Spinal cord (tissue), 10 donors: ENCODE data around the gene POU2F1. TPM values are rescaled to one million over a fixed set of nuclear protein-coding genes. Genes with fewer than 3 reads are reported as not detected.
A peak's percentile ranks its signal among the peaks of the same experiment; 100 is the strongest.

ENCODE experiments used
- DNase-seq, 6 donors: peaks; one replicate each; pipeline versions ENCODE4 v3.0.0 to v3.0.0-alpha.2; 2013 to 2015; ENCODE audit warnings: low spot score in 6 of 6, low read depth in 4 of 6
- H3K27ac ChIP-seq: one replicate; pipeline ENCODE4 v1.5.1; 2013; ENCODE audit warnings: low read depth, low read length, control low read depth
- H3K27me3 ChIP-seq: one replicate; pipeline ENCODE4 v1.6.1; 2013; ENCODE audit warnings: low read length; ENCODE audit not compliant: control insufficient read depth, insufficient read depth
- H3K36me3 ChIP-seq: one replicate; pipeline ENCODE4 v1.6.1; 2013; ENCODE audit warnings: low read length; ENCODE audit not compliant: control insufficient read depth, insufficient read depth
- H3K4me1 ChIP-seq: one replicate; pipeline ENCODE4 v1.6.1; 2013; ENCODE audit warnings: low read length; ENCODE audit not compliant: control insufficient read depth, insufficient read depth
- H3K4me3 ChIP-seq: one replicate; pipeline ENCODE4 v1.5.1; 2013; ENCODE audit warnings: low read depth, low read length, control low read depth
- H3K9me3 ChIP-seq: one replicate; pipeline ENCODE4 v1.6.1; 2013; ENCODE audit warnings: low read length; ENCODE audit not compliant: control insufficient read depth, insufficient read depth
- WGBS: methylation state at CpG from one replicate; pipeline ENCODE4 v1.1.5; 2013; ENCODE audit warnings: missing lambda C conversion rate; ENCODE audit not compliant: insufficient coverage; 5-methylcytosine and 5-hydroxymethylcytosine counted together
- polyA plus RNA-seq, 2 donors: library from polyadenylated mRNA; unstranded; fragments of 120-200 nt; gene quantifications; one replicate each; pipeline ENCODE4 v1.2.1, GENCODE V29; 2013; ENCODE audit not compliant: insufficient read length in 2 of 2
- total RNA-seq, 2 donors: library from RNA; depleted of rRNA in 1 of 2; stranded (reverse); fragments of 120-200 nt in 1 of 2; fragments of >200 nt in 1 of 2; gene quantifications; one replicate each; pipeline versions ENCODE4 v1.2.3 to v1.2.4, GENCODE V29; 2013 to 2014
- donor health status: healthy.

POU2F1 gene
- total and polyA plus RNA-seq, 4 donors, result 14.2 to 28.8 (median 17.3) TPM

- Histone ChIP-seq H3K4me3 (no peak overlapping the region), H3K4me1 (peaks cover 17% of the 10 kb centered on the region), H3K27ac (no peak overlapping the region), H3K27me3 (no peaks in the 10 kb centered on the region), H3K9me3 (no peaks in the 10 kb centered on the region), H3K36me3 (no peaks in the 10 kb centered on the region)
- 82% methylated on average over 8 of the region's 8 CpGs for WGBS
- DNase-seq, result no peak
Observed at GRCh38 chr1:167456926-167457325, 236.2 kb downstream of the POU2F1 start.

GRCh38 chr1:167457936-167458584 lies 237.4 kb downstream of the POU2F1 start:
- Histone ChIP-seq H3K27me3 (no peaks in the 10 kb centered on the region), H3K36me3 (no peaks in the 10 kb centered on the region), H3K4me3 (no peak overlapping the region), H3K4me1 (peaks cover 17% of the 10 kb centered on the region), H3K9me3 (no peaks in the 10 kb centered on the region), H3K27ac (no peak overlapping the region)
- 81% methylated on average over 6 of the region's 11 CpGs for WGBS
- DNase-seq, result no peak

GRCh38 chr1:167460836-167461235 lies 240.2 kb downstream of the POU2F1 start:
- DNase-seq, result no peak
- Histone ChIP-seq H3K9me3 (no peaks in the 10 kb centered on the region), H3K4me1 (peaks cover 3% of the 10 kb centered on the region), H3K27me3 (no peaks in the 10 kb centered on the region), H3K36me3 (no peaks in the 10 kb centered on the region), H3K27ac (no peak overlapping the region), H3K4me3 (no peak overlapping the region)
- 92% methylated on average over 14 of the region's 14 CpGs for WGBS

GRCh38 chr1:167462341-167462740 lies 241.7 kb downstream of the POU2F1 start:
- H3K27ac ChIP-seq, result no peak overlapping the region
- H3K4me3 ChIP-seq, result no peak overlapping the region
- no peak for DNase-seq
- H3K27me3 ChIP-seq, result no peaks in the 10 kb centered on the region
- H3K36me3 ChIP-seq, result no peaks in the 10 kb centered on the region
- 93% methylated on average over 8 of the region's 8 CpGs for WGBS
- H3K4me1 ChIP-seq, result peaks cover 3% of the 10 kb centered on the region
- H3K9me3 ChIP-seq, result no peaks in the 10 kb centered on the region

- Histone ChIP-seq H3K36me3 (no peaks in the 10 kb centered on the region), H3K4me1 (peaks cover 3% of the 10 kb centered on the region), H3K27me3 (no peaks in the 10 kb centered on the region), H3K9me3 (no peaks in the 10 kb centered on the region), H3K4me3 (no peak overlapping the region), H3K27ac (no peak overlapping the region)
- no peak for DNase-seq
- 76% methylated on average over 4 of the region's 4 CpGs for WGBS
Observed at GRCh38 chr1:167463080-167463479, 242.4 kb downstream of the POU2F1 start.

GRCh38 chr1:167463875-167464575 lies 243.3 kb downstream of the POU2F1 start:
- Histone ChIP-seq H3K36me3 (no peaks in the 10 kb centered on the region), H3K27ac (no peak overlapping the region), H3K9me3 (no peaks in the 10 kb centered on the region), H3K4me3 (no peak overlapping the region), H3K4me1 (peaks cover 3% of the 10 kb centered on the region), H3K27me3 (no peaks in the 10 kb centered on the region)
- 60% methylated on average over 1 of the region's 6 CpGs for WGBS
- peak in 1 of 6 donors; percentile 77 for DNase-seq

- DNase-seq, result no peak
- no peak overlapping the region for H3K4me3 ChIP-seq
- no peaks in the 10 kb centered on the region for H3K36me3 ChIP-seq
- no peaks in the 10 kb centered on the region for H3K27me3 ChIP-seq
- H3K9me3 ChIP-seq, result no peaks in the 10 kb centered on the region
- H3K27ac ChIP-seq, result no peak overlapping the region
- peaks cover 3% of the 10 kb centered on the region for H3K4me1 ChIP-seq
- no CpG with 5 or more reads among the region's 2 CpGs for WGBS
Observed at GRCh38 chr1:167465018-167465417, 244.3 kb downstream of the POU2F1 start.

- peak in 1 of 6 donors; percentile 74 for DNase-seq
- Histone ChIP-seq H3K9me3 (no peaks in the 10 kb centered on the region), H3K27me3 (no peaks in the 10 kb centered on the region), H3K4me1 (peaks cover 3% of the 10 kb centered on the region), H3K4me3 (no peak overlapping the region), H3K27ac (no peak overlapping the region), H3K36me3 (no peaks in the 10 kb centered on the region)
- 67% methylated on average over 1 of the region's 1 CpG for WGBS
Observed at GRCh38 chr1:167465743-167466142, 245.1 kb downstream of the POU2F1 start.

- Histone ChIP-seq H3K4me3 (no peak overlapping the region), H3K36me3 (no peaks in the 10 kb centered on the region), H3K27ac (no peak overlapping the region), H3K27me3 (no peaks in the 10 kb centered on the region), H3K4me1 (peaks cover 3% of the 10 kb centered on the region), H3K9me3 (no peaks in the 10 kb centered on the region)
- WGBS, result 79% methylated on average over 14 of the region's 15 CpGs
- DNase-seq, result peak in 1 of 6 donors; percentile 51
Observed at GRCh38 chr1:167467126-167467710, 246.5 kb downstream of the POU2F1 start.
